HFFc6 (cell line): ENCODE data around the gene EFNB1. TPM values are rescaled to one million over a fixed set of nuclear protein-coding genes. Genes with fewer than 3 reads are reported as not detected.

Source experiments
- DNase-seq: peaks from one replicate; pipeline ENCODE4 v3.0.0-alpha.2; 2018
- H3K27ac Mint-ChIP-seq: 2 replicates; pipeline ENCODE4 v1.8.0; 2020; ENCODE audit warnings: mild to moderate bottlenecking, mixed read lengths
- H3K27me3 Mint-ChIP-seq: 2 replicates; pipeline ENCODE4 v1.8.0; 2021; ENCODE audit warnings: mild to moderate bottlenecking, moderate library complexity, mixed read lengths; ENCODE audit not compliant: insufficient read depth
- H3K36me3 Mint-ChIP-seq: 2 replicates; pipeline ENCODE4 v1.8.0; 2021; ENCODE audit warnings: low read depth, mixed read lengths
- H3K4me1 Mint-ChIP-seq: 2 replicates; pipeline ENCODE4 v1.8.0; 2020; ENCODE audit warnings: low read depth, mixed read lengths
- H3K4me3 Mint-ChIP-seq: 2 replicates; pipeline ENCODE4 v1.8.0; 2020; ENCODE audit warnings: mild to moderate bottlenecking, moderate library complexity, mixed read lengths
- H3K9me3 Mint-ChIP-seq: 2 replicates; pipeline ENCODE4 v1.8.0; 2020; ENCODE audit warnings: mild to moderate bottlenecking, mixed read lengths
- CTCF ChIP-seq: fragments of 200-600 bp; sonication (generic); IDR thresholded peaks from 2 replicates; pipeline ENCODE4 v1.5.0; 2021; ENCODE audit warnings: antibody characterized with exemption, mild to moderate bottlenecking
- total RNA-seq, 6 experiments: library from RNA; stranded (reverse); fragmentation: NEBNext Ultra II Directional; extraction: Animal tissue kit (Norgen Biotek cat#: 25700); gene quantifications; 2 replicates in 1 of 6; 3 replicates in 5 of 6; pipeline ENCODE4 v1.2.3, GENCODE V29; 2021

EFNB1 gene
- total RNA-seq, 6 experiments from 2014 or later, result 4.2 to 4.8 (median 4.5) TPM

DNA sequence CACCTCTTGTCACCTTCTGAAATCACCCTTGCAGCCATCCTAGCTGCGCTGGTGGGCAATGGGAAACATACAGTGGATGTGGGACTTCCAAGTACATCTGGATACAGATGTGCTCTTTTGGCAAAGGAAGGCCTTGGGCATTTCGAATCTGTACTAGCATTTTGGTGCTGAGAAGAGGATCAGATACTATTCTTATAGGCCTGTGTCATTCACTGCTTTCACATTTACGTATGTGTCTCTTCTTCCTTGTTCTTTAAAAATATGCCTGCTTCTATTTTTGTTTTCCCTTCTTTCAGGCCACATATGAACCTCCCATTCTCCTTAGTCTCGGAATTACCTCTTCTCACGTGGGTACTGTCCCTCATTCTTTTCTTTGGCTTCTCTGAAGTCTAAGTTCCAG is 53.1 kb downstream of the EFNB1 start:
- DNase-seq, result no peak
- Mint-ChIP-seq H3K27me3 (peaks cover 6% of the 10 kb centered on the region), H3K36me3 (no peaks in the 10 kb centered on the region), H3K9me3 (no peaks in the 10 kb centered on the region), H3K27ac (no peak overlapping the region), H3K4me1 (no peaks in the 10 kb centered on the region), H3K4me3 (no peak overlapping the region)
- TF ChIP-seq CTCF, result no peak

DNA sequence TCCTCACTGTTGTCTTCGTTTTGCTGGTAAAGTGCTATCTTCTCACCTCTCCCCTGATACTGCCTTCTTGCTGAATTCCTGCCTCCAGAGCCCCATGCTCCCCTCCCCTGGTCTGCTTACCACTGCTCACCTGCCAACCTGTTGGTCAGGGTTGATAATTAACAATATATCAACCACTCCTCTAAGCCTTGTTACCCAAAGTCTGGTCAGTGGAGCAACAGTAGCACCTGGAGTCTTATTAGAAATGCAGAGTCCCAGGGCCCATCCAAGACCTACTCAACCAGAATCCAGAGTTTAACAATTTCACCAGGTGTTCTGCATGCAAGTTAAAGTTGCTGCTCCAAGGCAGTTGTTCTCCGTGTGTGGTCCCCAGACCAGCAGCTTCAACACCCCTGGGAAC is 55.0 kb downstream of the EFNB1 start:
- H3K36me3 Mint-ChIP-seq, result no peaks in the 10 kb centered on the region
- H3K9me3 Mint-ChIP-seq, result no peaks in the 10 kb centered on the region
- no peaks in the 10 kb centered on the region for H3K4me1 Mint-ChIP-seq
- no peak for DNase-seq
- no peak overlapping the region for H3K4me3 Mint-ChIP-seq
- H3K27me3 Mint-ChIP-seq, result peaks cover 6% of the 10 kb centered on the region
- TF ChIP-seq CTCF, result no peak
- H3K27ac Mint-ChIP-seq, result no peak overlapping the region

GRCh38 chrX:68889249-68889648 is 60.4 kb downstream of the EFNB1 start:
- Mint-ChIP-seq H3K36me3 (no peaks in the 10 kb centered on the region), H3K9me3 (no peaks in the 10 kb centered on the region), H3K4me1 (no peaks in the 10 kb centered on the region), H3K27ac (no peak overlapping the region), H3K27me3 (peaks cover 13% of the 10 kb centered on the region), H3K4me3 (no peak overlapping the region)
- no peak for DNase-seq
- TF ChIP-seq CTCF, result no peak

Other genes starting within 250 kb of the EFNB1 start
- 1 to 10 TPM; 1.9 to 3.6 (median 3.0) TPM for gene STARD8, start 181.4 kb upstream of the EFNB1 start, total RNA-seq